SU-DHL-6 (cell line): Measurements from ENCODE around the gene ZSWIM4.

Experiments
- CTCF ChIP-seq: fragments of 200-600 bp; sonication (generic); IDR thresholded peaks from one replicate; pipeline ENCODE4 v1.5.1; 2017; ENCODE audit warnings: antibody characterized with exemption, mild to moderate bottlenecking, low read length, moderate library complexity; ENCODE audit not compliant: insufficient read depth, poor library complexity, severe bottlenecking
- EZH2phosphoT487 ChIP-seq: fragments of 200-600 bp; sonication (generic), shearing (Covaris generic); conservative IDR thresholded peaks from 2 replicates; pipeline ENCODE4 v1.6.1; 2018; ENCODE audit warnings: mild to moderate bottlenecking, antibody characterized with exemption, low read length, moderate library complexity, mixed read lengths

GRCh38 chr19:13819238-13819637, 24.0 kb downstream of the ZSWIM4 start:
- TF ChIP-seq EZH2phosphoT487 = no peak
- no peak for TF ChIP-seq CTCF
